Measurements from ENCODE around the gene EHMT1. TPM values are rescaled to one million over a fixed set of nuclear protein-coding genes. Genes with fewer than 3 reads are reported as not detected.
A peak's percentile ranks its signal among the peaks of the same experiment; 100 is the strongest.
"Not testable (repeated sequence)": the region's sequence is repeated elsewhere in the genome, so short reads cannot be mapped to it uniquely, and the experiment has no call there.

EHMT1 gene
- total RNA-seq, 1 donor from 2014 or later: 96.5 TPM

DNA sequence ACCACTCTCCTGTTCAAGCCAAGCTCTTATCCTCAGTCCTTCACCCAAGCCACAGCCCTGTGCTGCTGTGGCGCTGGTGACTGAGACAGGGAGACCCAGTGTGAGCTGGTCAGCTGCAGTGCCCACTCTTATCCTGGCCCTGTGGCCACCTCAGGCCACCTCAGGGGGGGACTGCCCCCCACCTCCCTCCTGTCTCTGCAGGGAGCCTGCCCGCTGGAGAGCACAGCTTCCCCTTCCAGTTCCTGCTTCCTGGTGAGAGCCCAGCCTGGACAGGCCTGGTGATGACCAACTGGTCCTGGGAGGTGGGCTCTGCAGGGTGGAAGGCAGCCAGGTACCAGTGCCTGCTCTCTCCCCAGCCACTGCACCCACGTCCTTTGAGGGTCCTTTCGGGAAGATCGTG, 5.5 kb upstream of the EHMT1 start:
- DNase-seq (ENCODE audit: low spot score): no peak
- H3K27me3 Mint-ChIP-seq (ENCODE audit: low read depth): no peaks in the 10 kb centered on the region
- H3K36me3 Mint-ChIP-seq (ENCODE audit: low read depth): peaks cover 30% of the 10 kb centered on the region
- intact Hi-C loops (cut with micrococcal nuclease): no loop called here
- peaks cover 7% of the 10 kb centered on the region for H3K4me1 Mint-ChIP-seq (ENCODE audit: low read depth)
- H3K9me3 Mint-ChIP-seq: no peaks in the 10 kb centered on the region
- H3K4me3 Mint-ChIP-seq (ENCODE audit: low read depth): no peak overlapping the region
- H3K27ac Mint-ChIP-seq: no peak overlapping the region

DNA sequence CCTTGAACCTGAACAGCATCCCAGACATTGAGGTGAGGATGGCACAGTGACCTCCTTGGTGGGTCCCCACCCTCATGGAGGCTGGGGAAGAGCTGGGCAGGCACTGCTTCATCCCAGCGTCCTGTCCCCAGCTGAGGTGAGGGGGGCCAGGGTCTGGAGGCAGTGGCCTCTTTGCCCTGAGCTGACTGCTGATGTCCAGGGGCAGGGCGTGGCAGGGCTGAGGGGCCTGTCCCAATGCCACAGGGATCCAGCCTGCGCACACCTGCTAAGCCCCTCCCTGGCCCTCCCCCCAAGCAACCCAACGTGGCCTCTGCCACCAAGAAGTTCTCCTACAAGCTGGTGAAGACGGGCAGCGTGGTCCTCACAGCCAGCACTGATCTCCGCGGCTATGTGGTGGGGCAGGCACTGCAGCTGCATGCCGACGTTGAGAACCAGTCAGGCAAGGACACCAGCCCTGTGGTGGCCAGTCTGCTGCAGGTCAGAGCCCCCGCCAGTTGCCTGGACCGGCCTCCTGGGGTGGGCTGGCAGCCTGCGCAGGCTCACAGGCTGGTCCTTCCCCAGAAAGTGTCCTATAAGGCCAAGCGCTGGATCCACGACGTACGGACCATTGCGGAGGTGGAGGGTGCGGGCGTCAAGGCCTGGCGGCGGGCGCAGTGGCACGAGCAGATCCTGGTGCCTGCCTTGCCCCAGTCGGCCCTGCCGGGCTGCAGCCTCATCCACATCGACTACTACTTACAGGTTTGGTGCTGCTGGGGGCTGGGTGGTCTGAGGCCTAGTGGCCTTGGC, 4.9 kb upstream of the EHMT1 start:
- Mint-ChIP-seq H3K9me3 (no peaks in the 10 kb centered on the region), H3K27ac (no peak overlapping the region), H3K4me3 (ENCODE audit: low read depth) (no peak overlapping the region), H3K27me3 (ENCODE audit: low read depth) (no peaks in the 10 kb centered on the region), H3K4me1 (ENCODE audit: low read depth) (peaks cover 7% of the 10 kb centered on the region), H3K36me3 (ENCODE audit: low read depth) (peaks cover 30% of the 10 kb centered on the region)
- intact Hi-C loops (cut with micrococcal nuclease): no loop called here
- no peak for DNase-seq (ENCODE audit: low spot score)

DNA sequence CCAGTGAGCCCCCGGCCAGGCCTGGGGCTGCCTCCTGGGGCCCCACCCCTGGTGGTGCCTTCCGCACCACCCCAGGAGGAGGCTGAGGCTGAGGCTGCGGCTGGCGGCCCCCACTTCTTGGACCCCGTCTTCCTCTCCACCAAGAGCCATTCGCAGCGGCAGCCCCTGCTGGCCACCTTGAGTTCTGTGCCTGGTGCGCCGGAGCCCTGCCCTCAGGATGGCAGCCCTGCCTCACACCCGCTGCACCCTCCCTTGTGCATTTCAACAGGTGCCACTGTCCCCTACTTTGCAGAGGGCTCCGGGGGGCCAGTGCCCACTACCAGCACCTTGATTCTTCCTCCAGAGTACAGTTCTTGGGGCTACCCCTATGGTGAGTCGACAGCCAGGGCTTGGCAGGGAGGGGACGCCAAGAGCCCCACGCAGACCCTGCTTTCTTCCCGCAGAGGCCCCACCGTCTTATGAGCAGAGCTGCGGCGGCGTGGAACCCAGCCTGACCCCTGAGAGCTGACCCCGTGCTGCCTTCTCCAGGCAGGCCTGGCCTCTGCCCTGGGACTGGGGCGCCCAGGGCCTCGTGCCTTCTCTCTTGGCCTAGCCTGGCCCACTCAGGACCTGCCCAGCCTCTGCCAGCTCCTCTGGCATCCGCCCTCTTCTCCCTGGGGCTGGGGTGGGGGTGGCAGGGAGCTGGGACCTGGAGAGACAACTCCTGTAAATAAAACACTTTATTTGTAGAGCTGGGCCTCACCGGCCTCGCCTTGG, 4.0 kb upstream of the EHMT1 start:
- DNase-seq (ENCODE audit: low spot score): no peak
- Mint-ChIP-seq H3K36me3 (ENCODE audit: low read depth) (peaks cover 33% of the 10 kb centered on the region), H3K4me3 (ENCODE audit: low read depth) (no peak overlapping the region), H3K27ac (no peak overlapping the region), H3K27me3 (ENCODE audit: low read depth) (no peaks in the 10 kb centered on the region), H3K4me1 (ENCODE audit: low read depth) (peaks cover 7% of the 10 kb centered on the region), H3K9me3 (no peaks in the 10 kb centered on the region)
- intact Hi-C loops (cut with micrococcal nuclease): loop anchor here (5.0 kb wide), 1 partner anchor 38 kb away; the partner anchor contains the start of gene DPH7

DNA sequence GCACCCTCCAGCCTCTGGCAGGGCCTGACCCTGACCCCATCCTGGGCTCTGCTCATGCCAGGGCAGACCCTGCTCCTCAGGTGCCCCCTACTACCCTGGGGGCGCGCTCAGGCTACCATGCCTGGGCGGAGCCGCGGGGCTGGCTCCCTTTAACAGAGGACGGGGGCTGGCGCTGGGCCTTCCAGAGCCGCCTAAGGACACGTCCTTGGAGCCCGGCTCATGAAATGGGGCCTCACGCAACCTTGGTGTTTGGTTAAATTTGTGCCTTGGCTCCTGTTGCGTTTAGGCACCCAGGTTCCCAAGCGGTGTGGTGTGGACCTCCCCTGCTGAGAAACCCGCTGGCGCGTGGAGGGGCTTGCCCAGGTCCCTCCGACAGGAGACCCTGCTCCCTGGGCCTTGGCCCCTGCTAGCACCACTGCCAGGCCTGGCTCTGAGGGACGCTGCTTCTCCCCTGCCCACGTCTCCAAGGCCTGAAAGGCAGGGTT, 3.4 kb upstream of the EHMT1 start:
- Mint-ChIP-seq H3K27me3 (ENCODE audit: low read depth) (no peaks in the 10 kb centered on the region), H3K4me1 (ENCODE audit: low read depth) (peaks cover 10% of the 10 kb centered on the region), H3K9me3 (no peaks in the 10 kb centered on the region), H3K36me3 (ENCODE audit: low read depth) (peaks cover 36% of the 10 kb centered on the region), H3K27ac (no peak overlapping the region), H3K4me3 (ENCODE audit: low read depth) (no peak overlapping the region)
- intact Hi-C loops (cut with micrococcal nuclease): loop anchor here (5.0 kb wide), 1 partner anchor 38 kb away; the partner anchor contains the start of gene DPH7
- DNase-seq (ENCODE audit: low spot score): no peak

DNA sequence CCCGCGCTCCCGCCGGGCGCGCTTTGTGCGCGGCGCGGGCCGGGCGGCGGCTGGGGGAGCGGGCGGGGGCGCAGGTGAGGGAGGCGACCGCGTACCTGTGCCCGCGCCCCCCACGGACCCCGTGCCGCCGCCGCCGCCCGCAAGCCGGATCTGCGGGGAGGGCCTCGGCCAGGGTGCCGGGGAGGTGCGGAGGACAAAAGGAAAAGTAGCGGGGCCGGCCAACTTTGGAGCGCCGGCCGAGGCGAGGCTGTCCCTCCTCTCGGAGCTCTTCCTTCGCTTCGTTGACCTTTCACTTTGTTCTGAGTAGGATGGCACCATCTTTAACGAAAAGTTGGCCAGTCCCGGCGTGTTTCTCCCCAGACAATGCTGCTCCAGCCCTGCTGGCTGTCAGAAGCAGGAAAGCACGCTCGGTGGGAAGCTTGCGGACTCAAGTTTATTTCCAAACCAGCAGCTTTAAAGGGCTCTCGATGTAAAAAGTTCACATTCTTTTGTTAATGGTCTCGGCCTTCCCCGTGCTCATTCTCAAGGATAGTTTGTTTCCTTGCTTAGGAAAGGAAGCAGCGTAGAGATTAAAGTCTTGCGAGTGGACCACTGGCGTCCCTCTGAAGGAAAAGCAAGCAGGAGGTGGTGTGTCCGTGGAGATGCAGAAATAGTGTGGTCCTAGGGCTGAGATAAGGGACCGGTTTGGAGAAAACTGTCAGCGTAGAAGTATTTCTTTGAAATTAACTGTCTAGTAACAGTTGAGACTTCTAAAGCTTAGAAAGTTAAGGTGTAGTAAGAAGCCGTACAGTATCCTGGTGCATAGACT, 639 bp downstream of the EHMT1 start:
- Mint-ChIP-seq H3K4me3 (ENCODE audit: low read depth) (peak overlapping the region; percentile 84), H3K27ac (peak overlapping the region; percentile 47), H3K27me3 (ENCODE audit: low read depth) (no peaks in the 10 kb centered on the region), H3K36me3 (ENCODE audit: low read depth) (peaks cover 38% of the 10 kb centered on the region), H3K9me3 (no peaks in the 10 kb centered on the region), H3K4me1 (ENCODE audit: low read depth) (peaks cover 21% of the 10 kb centered on the region)
- DNase-seq (ENCODE audit: low spot score): no peak
- intact Hi-C loops (cut with micrococcal nuclease): loop anchor here (5.0 kb wide), 1 partner anchor 42 kb away; the partner anchor contains the start of gene DPH7

DNA sequence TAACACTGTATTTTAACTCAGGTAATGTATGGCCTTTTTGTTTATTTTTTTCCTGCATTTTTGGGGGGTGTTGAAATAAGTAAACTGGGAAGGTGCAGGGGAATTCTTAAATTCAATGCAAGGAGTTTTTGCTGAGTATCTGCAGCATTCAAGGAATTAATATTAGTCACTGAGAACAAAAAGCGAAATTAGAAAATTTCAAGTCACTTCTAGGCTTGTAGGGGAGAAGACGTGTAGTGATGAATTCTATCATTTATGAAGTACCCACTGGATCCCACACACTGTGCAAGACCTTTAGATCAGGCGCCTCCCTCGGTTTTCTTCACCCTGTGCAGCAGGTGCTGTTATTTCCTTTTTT, 1.2 kb downstream of the EHMT1 start:
- Mint-ChIP-seq H3K27ac (peak overlapping the region; percentile 47), H3K4me3 (ENCODE audit: low read depth) (peak overlapping the region; percentile 84), H3K27me3 (ENCODE audit: low read depth) (no peaks in the 10 kb centered on the region), H3K36me3 (ENCODE audit: low read depth) (peaks cover 34% of the 10 kb centered on the region), H3K4me1 (ENCODE audit: low read depth) (peaks cover 23% of the 10 kb centered on the region), H3K9me3 (no peaks in the 10 kb centered on the region)
- intact Hi-C loops (cut with micrococcal nuclease): no loop called here
- no peak for DNase-seq (ENCODE audit: low spot score)

DNA sequence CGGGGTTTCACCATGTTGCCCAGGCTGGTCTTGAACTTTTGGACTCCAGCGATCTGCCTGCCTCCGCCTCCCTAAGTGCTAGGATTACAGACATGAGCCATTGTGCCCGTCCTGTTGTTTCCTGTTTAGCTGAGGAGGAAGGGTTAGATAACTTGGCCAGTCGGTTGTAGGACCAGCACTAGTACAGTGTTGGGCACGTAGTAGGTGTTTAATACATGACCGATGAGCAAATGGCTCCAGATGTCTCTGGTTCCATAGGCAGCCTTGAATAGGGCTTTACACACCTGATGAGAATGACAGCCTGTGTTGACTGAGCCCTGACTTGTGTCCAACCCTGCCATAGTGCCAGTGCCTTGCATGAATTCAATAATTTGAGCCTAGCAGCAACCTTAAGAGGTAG, 1.8 kb downstream of the EHMT1 start:
- Mint-ChIP-seq H3K27me3 (ENCODE audit: low read depth) (no peaks in the 10 kb centered on the region), H3K36me3 (ENCODE audit: low read depth) (peaks cover 39% of the 10 kb centered on the region), H3K4me3 (ENCODE audit: low read depth) (peak overlapping the region; percentile 45), H3K27ac (no peak overlapping the region), H3K9me3 (no peaks in the 10 kb centered on the region), H3K4me1 (ENCODE audit: low read depth) (peaks cover 28% of the 10 kb centered on the region)
- DNase-seq (ENCODE audit: low spot score): no peak
- intact Hi-C loops (cut with micrococcal nuclease): no loop called here

DNA sequence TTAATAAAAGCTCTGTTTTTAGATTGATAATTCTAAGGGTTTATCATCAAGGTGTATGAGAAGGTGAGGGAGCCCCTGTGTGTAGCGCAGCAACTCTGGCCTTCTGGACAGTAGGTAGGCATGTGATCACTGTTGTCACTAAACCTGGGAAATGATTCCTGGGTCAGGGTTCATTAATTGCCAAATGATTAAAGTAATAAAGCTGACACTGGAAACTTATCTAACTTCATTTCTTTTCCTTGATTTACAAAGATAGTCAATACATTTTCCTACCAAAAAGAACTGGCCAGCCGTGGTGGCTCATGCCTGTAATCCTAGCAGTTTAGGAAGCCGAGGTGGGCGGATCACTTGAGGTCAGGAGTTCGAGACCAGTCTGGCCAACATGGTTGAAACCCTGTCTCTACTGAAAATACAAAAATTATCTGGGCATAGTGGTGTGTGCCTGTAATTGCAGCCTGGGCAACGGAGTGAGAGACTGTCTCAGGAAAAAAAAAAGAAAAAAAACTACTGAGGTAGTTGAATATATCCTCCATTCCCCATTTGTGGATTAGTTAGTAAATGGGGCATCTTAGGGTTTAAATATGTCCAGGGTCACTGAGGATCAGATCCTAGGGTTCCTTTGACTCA, 2.4 kb downstream of the EHMT1 start:
- peaks cover 29% of the 10 kb centered on the region for H3K4me1 Mint-ChIP-seq (ENCODE audit: low read depth)

DNA sequence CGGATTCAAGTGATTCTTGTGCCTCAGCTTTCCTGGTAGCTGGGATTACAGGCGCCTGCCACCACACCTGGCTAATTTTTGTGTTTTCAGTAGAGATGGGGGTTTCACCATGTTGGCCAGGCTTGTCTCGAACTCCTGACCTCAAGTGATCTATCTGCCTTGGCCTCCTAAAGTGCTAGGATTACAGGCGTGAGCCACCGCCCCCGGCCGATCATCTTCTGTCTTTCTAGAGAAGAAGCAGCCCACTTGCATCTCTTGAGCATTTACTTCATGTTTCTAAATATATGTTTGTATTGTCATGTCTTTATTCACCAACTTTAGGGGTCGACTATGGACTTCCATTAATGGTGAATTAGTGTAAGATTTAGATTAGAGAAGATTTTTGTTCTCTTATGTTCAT, 3.4 kb downstream of the EHMT1 start:
- DNase-seq (ENCODE audit: low spot score); H3K27me3 Mint-ChIP-seq (ENCODE audit: low read depth); H3K4me3 Mint-ChIP-seq (ENCODE audit: low read depth); H3K9me3 Mint-ChIP-seq; intact Hi-C loops (cut with micrococcal nuclease): not testable (repeated sequence)
- Mint-ChIP-seq H3K4me1 (ENCODE audit: low read depth) (peaks cover 30% of the 10 kb centered on the region), H3K36me3 (ENCODE audit: low read depth) (peaks cover 36% of the 10 kb centered on the region), H3K27ac (peak overlapping the region; percentile 4)

More for the DNA sequence above, 2.4 kb downstream of the EHMT1 start:
- no peak for DNase-seq (ENCODE audit: low spot score)
- H3K27ac Mint-ChIP-seq: no peak overlapping the region
- intact Hi-C loops (cut with micrococcal nuclease): no loop called here
- H3K27me3 Mint-ChIP-seq (ENCODE audit: low read depth): no peaks in the 10 kb centered on the region
- H3K9me3 Mint-ChIP-seq: no peaks in the 10 kb centered on the region
- peak overlapping the region; percentile 24 for H3K4me3 Mint-ChIP-seq (ENCODE audit: low read depth)
- H3K36me3 Mint-ChIP-seq (ENCODE audit: low read depth): peaks cover 36% of the 10 kb centered on the region

DNA sequence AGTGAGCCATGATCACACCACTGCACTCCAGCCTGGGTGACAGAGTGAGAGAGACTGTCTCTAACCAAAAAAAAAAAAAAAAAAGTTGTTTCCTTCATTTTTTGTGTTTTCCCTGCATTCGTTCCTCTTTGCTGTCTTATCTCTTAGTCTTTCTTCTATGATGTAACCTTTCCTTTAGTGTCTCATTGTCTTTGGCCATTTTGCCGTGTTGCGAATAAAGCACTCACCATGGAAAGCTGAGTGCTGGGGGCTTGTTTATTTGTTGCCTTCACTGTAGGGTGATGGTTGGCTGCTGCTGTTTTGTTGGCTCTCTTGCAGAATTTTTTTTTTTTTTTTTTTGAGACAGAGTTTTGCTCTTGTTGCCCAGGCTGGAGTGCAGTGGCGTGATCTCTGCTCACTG, 7.7 kb downstream of the EHMT1 start:
- intact Hi-C loops (cut with micrococcal nuclease): no loop called here
- no peak overlapping the region for H3K27ac Mint-ChIP-seq
- no peaks in the 10 kb centered on the region for H3K9me3 Mint-ChIP-seq
- H3K36me3 Mint-ChIP-seq (ENCODE audit: low read depth): peaks cover 40% of the 10 kb centered on the region
- H3K27me3 Mint-ChIP-seq (ENCODE audit: low read depth): no peaks in the 10 kb centered on the region
- H3K4me1 Mint-ChIP-seq (ENCODE audit: low read depth): peaks cover 30% of the 10 kb centered on the region
- peak overlapping the region; percentile 27 for H3K4me3 Mint-ChIP-seq (ENCODE audit: low read depth)
- no peak for DNase-seq (ENCODE audit: low spot score)

DNA sequence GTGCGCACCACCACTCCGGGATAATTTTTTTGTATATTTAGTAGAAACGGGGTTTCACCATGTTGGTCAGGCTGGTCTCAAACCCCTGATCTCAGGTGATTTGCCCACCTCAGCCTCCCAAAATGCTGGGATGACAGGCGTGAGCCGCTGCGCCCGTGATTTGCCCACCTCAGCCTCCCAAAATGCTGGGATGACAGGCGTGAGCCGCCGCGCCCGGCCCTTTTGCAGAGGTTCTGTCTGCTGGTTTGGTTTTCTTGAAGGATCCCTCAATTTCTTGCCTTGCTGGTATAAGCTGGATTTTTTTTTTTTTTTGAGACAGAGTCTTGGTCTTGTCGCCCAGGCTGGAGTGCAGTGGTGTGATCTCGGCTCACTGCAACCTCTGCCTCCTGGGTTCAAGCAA, 8.6 kb downstream of the EHMT1 start:
- H3K27me3 Mint-ChIP-seq (ENCODE audit: low read depth); H3K9me3 Mint-ChIP-seq; DNase-seq (ENCODE audit: low spot score); H3K27ac Mint-ChIP-seq; intact Hi-C loops (cut with micrococcal nuclease); H3K4me3 Mint-ChIP-seq (ENCODE audit: low read depth): not testable (repeated sequence)
- Mint-ChIP-seq H3K36me3 (ENCODE audit: low read depth) (peaks cover 37% of the 10 kb centered on the region), H3K4me1 (ENCODE audit: low read depth) (peaks cover 30% of the 10 kb centered on the region)

DNA sequence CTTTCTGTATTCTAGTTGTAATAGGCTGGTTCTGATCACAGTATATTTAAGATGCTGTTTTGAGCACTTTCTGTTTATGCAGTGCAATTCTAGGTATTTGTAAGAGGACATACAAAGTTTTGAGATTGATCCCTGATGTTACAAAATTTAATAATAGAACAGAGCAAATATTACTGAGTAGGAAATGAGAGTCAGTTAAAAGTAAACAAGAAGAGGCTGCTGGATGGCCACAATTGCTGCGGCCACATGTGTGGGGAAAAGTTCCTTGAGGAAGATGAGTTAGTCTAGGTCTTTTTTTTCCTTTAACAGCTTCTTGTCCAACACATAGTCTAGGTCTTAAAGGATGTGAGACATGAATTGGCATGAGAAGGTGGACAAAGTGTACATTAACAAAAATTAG, 11.3 kb downstream of the EHMT1 start:
- Mint-ChIP-seq H3K27me3 (ENCODE audit: low read depth) (no peaks in the 10 kb centered on the region), H3K9me3 (no peaks in the 10 kb centered on the region), H3K4me1 (ENCODE audit: low read depth) (peaks cover 29% of the 10 kb centered on the region), H3K36me3 (ENCODE audit: low read depth) (peaks cover 32% of the 10 kb centered on the region), H3K27ac (no peak overlapping the region), H3K4me3 (ENCODE audit: low read depth) (no peak overlapping the region)
- intact Hi-C loops (cut with micrococcal nuclease): no loop called here
- DNase-seq (ENCODE audit: low spot score): no peak

All from activated T-helper 2 cell treated with anti-CD3 and anti-CD28 coated beads, Interferon-gamma antibody, Interleukin-2, Interleukin-4, amounts not matched to agents 10 μg/mL and 5 μg/mL and 100 μg/mL, durations not matched to agents 14 hours and 24 hours and 36 hours (primary cell).